K562 (cell line): Measurements from ENCODE around the gene C2orf92. TPM values are rescaled to one million over a fixed set of nuclear protein-coding genes. Genes with fewer than 3 reads are reported as not detected.

Source experiments
- ATAC-seq: fragments of 200-7000 bp; cut with Tn5 transposase; 3 replicates; pipeline ENCODE4 v1.9.1; 2020; ENCODE audit warnings: moderate library complexity
- BruUV-seq: library from RNA; stranded (reverse); fragments of 400-500 nt; replicated peaks from 2 replicates; lab custom pipeline; 2021; lab: Mats Ljungman, UMichigan
- CTCF ChIA-PET: fragments of 300-600 bp; formaldehyde crosslinking; extraction: SDS; loops from one replicate; lab custom pipeline; 2021; ENCODE audit warnings: low intra/inter-chr PET ratio; lab: Yijun Ruan, JAX
- POLR2A ChIA-PET: fragments of 300-600, 350-650 bp; sonication (Branson Sonifier 250); formaldehyde crosslinking; extraction: SDS; loops from one replicate; lab custom pipeline; 2021; ENCODE audit warnings: antibody characterized with exemption, inconsistent platforms; lab: Yijun Ruan, JAX
- DNase-seq, 4 experiments: peaks; one replicate each; pipeline versions ENCODE4 v3.0.0 to v3.0.0-alpha.2; 2011 to 2018; ENCODE audit warnings: low spot score in 3 of 4, mixed read lengths in 3 of 4; ENCODE audit errors: extremely low read depth in 1 of 4
- FAIRE-seq: peaks from 2 replicates; lab custom pipeline; 2011; peaks lifted over from hg19 to GRCh38; lab: Jason Lieb, UNC
- H2AFZ ChIP-seq: 2 replicates; pipeline ENCODE4 v1.6.0; 2011; ENCODE audit warnings: low read depth, low read length, control low read depth, inconsistent platforms
- H3K27ac ChIP-seq: fragments of 200-600 bp; 3 replicates; pipeline ENCODE4 v1.8.0; 2011; ENCODE audit warnings: low read depth, mild to moderate bottlenecking, control low read depth, inconsistent platforms, low read length, moderate library complexity, mixed read lengths; ENCODE audit errors: extremely low read depth
- H3K27me3 ChIP-seq, 2 experiments: fragments of 300-600 bp in 1 of 2; 2 replicates in 1 of 2; 3 replicates in 1 of 2; pipeline versions ENCODE4 v1.6.0 to v1.8.0; 2011; ENCODE audit warnings: inconsistent platforms in 2 of 2, low read length in 2 of 2, mild to moderate bottlenecking in 1 of 2, mixed read lengths in 1 of 2, moderate library complexity in 1 of 2; ENCODE audit not compliant: control insufficient read depth in 2 of 2, insufficient read depth in 2 of 2
- H3K36me3 ChIP-seq: fragments of 300-600 bp; 3 replicates; pipeline ENCODE4 v1.8.0; 2011; ENCODE audit warnings: mild to moderate bottlenecking, low read length, inconsistent platforms; ENCODE audit not compliant: control insufficient read depth, insufficient read depth
- H3K4me1 ChIP-seq, 2 experiments: fragments of 200-600 bp in 1 of 2; replicated peaks in 1 of 2; 2 replicates in 1 of 2; 3 replicates in 1 of 2; pipeline versions ENCODE4 v1.5.1 to v1.8.0; 2011; ENCODE audit warnings: inconsistent platforms in 2 of 2, low read length in 2 of 2, mild to moderate bottlenecking in 1 of 2, mixed read lengths in 1 of 2, moderate library complexity in 1 of 2; ENCODE audit not compliant: control insufficient read depth in 2 of 2, insufficient read depth in 2 of 2
- H3K4me2 ChIP-seq: 2 replicates; pipeline ENCODE4 v1.6.1; 2011; ENCODE audit warnings: low read length, control low read depth, inconsistent platforms, mixed read lengths; ENCODE audit not compliant: insufficient read depth
- H3K4me3 ChIP-seq: fragments of 200-600 bp; sonication (generic), shearing (Covaris generic); 2 replicates; pipeline ENCODE4 v1.5.1; 2016; ENCODE audit warnings: control low read depth, inconsistent platforms
- H3K79me2 ChIP-seq: fragments of 200-600 bp; 3 replicates; pipeline ENCODE4 v1.8.0; 2011; ENCODE audit warnings: low read length, inconsistent platforms; ENCODE audit not compliant: control insufficient read depth, insufficient read depth
- H3K9ac ChIP-seq, 2 experiments: 2 replicates each; pipeline versions ENCODE4 v1.6.0 to v1.6.1; 2011; ENCODE audit warnings: low read depth in 2 of 2, low read length in 2 of 2, control low read depth in 1 of 2, inconsistent platforms in 1 of 2, mild to moderate bottlenecking in 1 of 2, mixed read lengths in 1 of 2; ENCODE audit not compliant: insufficient read depth in 1 of 2
- H3K9me1 ChIP-seq: one replicate; pipeline ENCODE4 v1.6.0; 2011; ENCODE audit warnings: inconsistent platforms, mild to moderate bottlenecking, low read length, moderate library complexity; ENCODE audit not compliant: control insufficient read depth, insufficient read depth
- H3K9me3 ChIP-seq: replicated peaks from 2 replicates; pipeline ENCODE4 v1.5.1; 2011; ENCODE audit warnings: low read depth, low read length, inconsistent platforms; ENCODE audit not compliant: control insufficient read depth, insufficient read depth
- H4K20me1 ChIP-seq: replicated peaks from 2 replicates; pipeline ENCODE4 v1.6.1; 2011; ENCODE audit warnings: low read length, inconsistent platforms, mixed read lengths; ENCODE audit not compliant: control insufficient read depth, insufficient read depth
- CCAR2 ChIP-seq: fragments of 200-400 bp; formaldehyde crosslinking; IDR thresholded peaks from 2 replicates; pipeline ENCODE4 v1.6.1; 2017; ENCODE audit warnings: mild to moderate bottlenecking, low read depth, low read length
- GABPA ChIP-seq: fragments of 200-800 bp; sonication (Bioruptor generic); conservative IDR thresholded peaks from 2 replicates; pipeline ENCODE4 v1.6.1; 2016; ENCODE audit warnings: low read depth, missing genetic modification characterization, missing compliant biosample characterization
- HMGN3 ChIP-seq: IDR thresholded peaks from 2 replicates; pipeline ENCODE4 v1.6.1; 2011; ENCODE audit warnings: borderline replicate concordance, low read depth, mild to moderate bottlenecking, mixed read lengths, low read length; ENCODE audit not compliant: insufficient read length; ENCODE audit errors: extremely low read depth
- NCOA6 ChIP-seq: fragments of 450-650 bp; IDR thresholded peaks from 2 replicates; pipeline ENCODE4 v1.6.1; 2017; ENCODE audit warnings: mild to moderate bottlenecking
- POLR2AphosphoS2 ChIP-seq: IDR thresholded peaks from 2 replicates; pipeline ENCODE4 v1.6.1; 2012; ENCODE audit warnings: low read length, improper control_type of control experiment
- RFX1 ChIP-seq: fragments of 450-650 bp; IDR thresholded peaks from 2 replicates; pipeline ENCODE4 v1.6.1; 2016; ENCODE audit warnings: mild to moderate bottlenecking, moderate library complexity
- WGBS: fragments of 100-300 bp; shearing (Covaris generic); methylation state at CpG from one replicate; pipeline ENCODE4 v1.1.6; 2016; ENCODE audit warnings: low coverage, mixed read lengths; ENCODE audit not compliant: insufficient coverage; ENCODE audit errors: missing lambda C conversion rate; 5-methylcytosine and 5-hydroxymethylcytosine counted together
- in situ Hi-C: fragments of 300-500 bp; cut with MboI; formaldehyde crosslinking; loops from 4 replicates; pipeline ENCODE4 v1.15.0; 2018; ENCODE audit warnings: inconsistent platforms, mixed read lengths
- intact Hi-C: fragments of 100-400 bp; cut with micrococcal nuclease; formaldehyde crosslinking; loops from 2 replicates; pipeline ENCODE4 v1.14.2; 2022
- polyA plus RNA-seq, 8 experiments: library from polyadenylated mRNA; depleted of rRNA in 4 of 8; stranded (reverse) in 5 of 8; unstranded in 3 of 8; fragments of >200 nt; fragmentation: Nextera tagmentation in 2 of 8; fragmentation: Illumina TruSeq in 1 of 8; extraction: Ambion mirVana in 2 of 8; extraction: Trizol in 1 of 8; gene quantifications; 2 replicates each; pipeline versions ENCODE4 v1.2.1 to v1.2.3, GENCODE V29; 2011 to 2014; ENCODE audit warnings: inconsistent platforms in 1 of 8, missing spikeins in 1 of 8
- total RNA-seq, 7 experiments: library from RNA; depleted of rRNA in 6 of 7; stranded (reverse); fragments of >200 nt in 6 of 7; fragmentation: Illumina TruSeq in 2 of 7; extraction: Trizol in 2 of 7; gene quantifications; 2 replicates each; pipeline versions ENCODE4 v1.2.1 to v1.2.3, GENCODE V29; 2011 to 2021; ENCODE audit warnings: low replicate concordance in 1 of 7
- TF ChIP-seq, protein P1 (sequence below): IDR thresholded peaks from 3 replicates; pipeline ENCODE4 v1.6.1; 2011; ENCODE audit warnings: borderline replicate concordance, mild to moderate bottlenecking, moderate library complexity; ENCODE audit not compliant: insufficient read length; ENCODE audit errors: extremely low read depth

The C2orf92 gene
- total and polyA plus RNA-seq, 9 of the 15 experiments (the other 6 are each of a cell fraction or from before 2014, with no cell fraction given): 0.65 to 6.8 (median 3.6) TPM

DNA sequence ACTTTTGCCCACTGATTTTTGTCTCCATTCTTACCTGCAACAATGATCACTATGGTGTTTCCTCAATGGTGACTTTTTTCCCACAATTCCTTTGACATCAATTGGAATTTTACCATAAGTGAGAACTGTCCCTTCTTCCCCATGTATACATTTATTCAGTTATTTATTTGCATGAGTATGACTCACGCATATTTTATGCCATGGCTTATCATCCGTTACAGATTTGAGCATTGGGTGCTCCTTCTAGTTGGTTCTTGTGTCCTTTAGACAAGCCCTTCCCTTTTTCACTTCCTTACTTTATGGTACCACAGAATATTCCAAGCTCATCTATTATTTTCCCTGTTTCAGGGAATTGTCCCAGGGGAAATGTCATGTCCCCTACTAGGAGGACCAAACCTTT, 16.0 kb upstream of the C2orf92 start:
- TF ChIP-seq, protein P1, sequence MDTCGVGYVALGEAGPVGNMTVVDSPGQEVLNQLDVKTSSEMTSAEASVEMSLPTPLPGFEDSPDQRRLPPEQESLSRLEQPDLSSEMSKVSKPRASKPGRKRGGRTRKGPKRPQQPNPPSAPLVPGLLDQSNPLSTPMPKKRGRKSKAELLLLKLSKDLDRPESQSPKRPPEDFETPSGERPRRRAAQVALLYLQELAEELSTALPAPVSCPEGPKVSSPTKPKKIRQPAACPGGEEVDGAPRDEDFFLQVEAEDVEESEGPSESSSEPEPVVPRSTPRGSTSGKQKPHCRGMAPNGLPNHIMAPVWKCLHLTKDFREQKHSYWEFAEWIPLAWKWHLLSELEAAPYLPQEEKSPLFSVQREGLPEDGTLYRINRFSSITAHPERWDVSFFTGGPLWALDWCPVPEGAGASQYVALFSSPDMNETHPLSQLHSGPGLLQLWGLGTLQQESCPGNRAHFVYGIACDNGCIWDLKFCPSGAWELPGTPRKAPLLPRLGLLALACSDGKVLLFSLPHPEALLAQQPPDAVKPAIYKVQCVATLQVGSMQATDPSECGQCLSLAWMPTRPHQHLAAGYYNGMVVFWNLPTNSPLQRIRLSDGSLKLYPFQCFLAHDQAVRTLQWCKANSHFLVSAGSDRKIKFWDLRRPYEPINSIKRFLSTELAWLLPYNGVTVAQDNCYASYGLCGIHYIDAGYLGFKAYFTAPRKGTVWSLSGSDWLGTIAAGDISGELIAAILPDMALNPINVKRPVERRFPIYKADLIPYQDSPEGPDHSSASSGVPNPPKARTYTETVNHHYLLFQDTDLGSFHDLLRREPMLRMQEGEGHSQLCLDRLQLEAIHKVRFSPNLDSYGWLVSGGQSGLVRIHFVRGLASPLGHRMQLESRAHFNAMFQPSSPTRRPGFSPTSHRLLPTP: no peak
- TF ChIP-seq HMGN3 (no peak), POLR2AphosphoS2 (peak; percentile 20; the same call in 1 of the 2 replicates), RFX1 (no peak), NCOA6 (no peak), CCAR2 (no peak), GABPA (tag) (no peak)
- H3K4me2 ChIP-seq: no peak overlapping the region
- peaks cover 0 to 21% of the 10 kb centered on the region in 2 experiments; a peak in 4 of 5 replicates for H3K4me1 ChIP-seq
- WGBS: 75% methylated on average over 2 of the region's 2 CpGs
- POLR2A ChIA-PET: interaction anchor here (3.3 to 11.8 kb wide), 2 partner anchors 7 to 11 kb away, joined by 25 to 135 read pairs; partner anchors contain the start of genes ACTR1B and COX5B
- no peak overlapping the region for H3K4me3 ChIP-seq
- ATAC-seq (no peak), DNase-seq (no peak), FAIRE-seq (no peak)
- intact Hi-C loops: no loop called here
- H2AFZ ChIP-seq: no peak overlapping the region
- BruUV-seq: no TSS peak
- no peaks in the 10 kb centered on the region for H4K20me1 ChIP-seq
- peaks cover 2% of the 10 kb centered on the region for H3K9me1 ChIP-seq
- H3K79me2 ChIP-seq: no peaks in the 10 kb centered on the region
- in situ Hi-C loops: no loop called here
- CTCF ChIA-PET: no interaction called here
- H3K36me3 ChIP-seq: peaks cover 48% of the 10 kb centered on the region; the same call in 2 of the 3 replicates
- H3K9ac ChIP-seq: no peak overlapping the region
- no peak overlapping the region for H3K27ac ChIP-seq
- H3K27me3 ChIP-seq: no peaks in the 10 kb centered on the region
- no peaks in the 10 kb centered on the region for H3K9me3 ChIP-seq
